ENCODE data around the gene NELL1.

The NELL1 gene

DNA sequence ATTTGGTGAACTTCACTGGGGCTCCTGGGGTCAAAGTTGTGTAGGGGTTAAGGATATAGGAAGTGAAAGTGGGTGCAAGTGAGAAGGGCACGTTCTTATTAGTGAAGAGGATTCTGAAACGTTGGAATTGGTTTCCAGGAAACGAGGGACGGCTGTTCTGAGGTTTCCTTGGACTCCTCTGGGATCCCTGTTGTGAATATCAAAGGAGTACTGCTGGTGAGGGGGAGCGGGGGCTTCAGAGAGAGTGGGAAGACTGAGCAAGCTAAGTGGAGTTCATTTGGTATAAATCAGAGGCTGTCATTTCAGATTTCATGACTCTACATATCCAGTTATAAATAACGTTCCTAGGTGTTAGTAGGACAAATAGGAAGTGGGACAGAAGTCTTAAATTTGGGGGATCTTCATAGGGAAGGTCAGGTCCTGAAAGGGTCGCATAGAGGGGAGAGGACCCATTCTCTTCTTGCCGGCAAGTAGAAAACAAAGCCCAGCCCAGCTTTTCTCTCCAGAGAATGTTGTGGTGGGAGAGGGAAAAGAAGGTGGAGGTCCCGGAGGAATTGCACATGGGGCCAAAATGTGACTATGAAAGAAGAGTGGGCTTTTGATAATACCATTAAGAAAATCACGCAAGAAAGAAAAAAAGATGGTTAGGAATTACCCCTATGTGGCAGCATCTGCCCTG is 1.1 kb upstream of the NELL1 start:
- no peak for TF ChIP-seq CTCF (IDR thresholded peaks at IDR 0.05; ENCODE audit: insufficient read depth, low read length, poor library complexity, severe bottlenecking)
- H3K27me3 ChIP-seq (replicated peaks; ENCODE audit: control insufficient read depth, insufficient read depth, low read length) = peaks cover 3% of the 10 kb centered on the region
- no peak overlapping the region for H3K4me3 ChIP-seq (replicated peaks; ENCODE audit: low read depth, low read length)
- no peaks in the 10 kb centered on the region for H3K36me3 ChIP-seq (ENCODE audit: control insufficient read depth, insufficient read depth, low read length)
- DNase-seq (ENCODE audit: extremely low read depth, insufficient read length) = no peak

DNA sequence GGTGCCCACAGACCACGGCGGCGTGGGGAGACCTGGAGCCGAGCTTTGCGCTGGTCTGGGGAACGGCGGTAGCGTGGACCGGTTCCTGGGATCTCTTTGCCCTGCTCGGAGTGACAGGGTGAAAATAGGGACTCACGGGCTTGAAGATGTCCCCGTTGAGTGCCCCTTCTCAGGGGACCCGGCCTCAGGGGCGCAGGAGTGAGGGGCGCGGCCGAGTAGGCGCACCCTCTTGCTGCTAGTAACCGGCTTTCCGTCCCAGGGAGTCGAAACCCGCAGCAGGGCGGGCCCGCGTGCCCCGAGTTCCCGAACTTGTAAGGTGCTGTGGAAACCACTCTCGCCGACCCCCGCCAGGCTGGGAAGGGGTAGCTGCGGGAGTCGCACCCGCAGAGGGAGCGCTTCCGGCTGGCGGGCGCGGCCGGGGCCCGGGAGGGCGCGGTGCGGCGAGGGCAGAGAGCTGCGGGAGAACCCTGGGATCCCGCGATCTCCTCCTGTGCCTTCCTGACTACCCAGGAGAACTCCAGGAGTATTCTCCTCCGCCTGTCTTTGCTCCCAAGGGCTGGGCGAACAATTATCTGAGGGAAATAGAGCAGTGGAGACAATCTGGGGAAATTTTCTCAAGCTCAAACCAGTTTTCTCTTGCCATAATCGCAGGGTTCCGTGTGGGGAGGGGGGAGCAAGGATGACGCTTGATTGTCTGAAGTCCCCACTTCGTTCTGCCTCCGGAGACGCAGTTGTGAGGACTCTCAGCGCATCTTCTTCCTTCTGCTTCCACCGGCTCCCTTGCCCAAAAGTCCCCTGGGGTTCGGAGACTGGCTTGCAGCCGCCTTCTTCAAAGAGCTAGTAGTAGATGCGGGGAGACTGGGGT is 666 bp downstream of the NELL1 start:
- Histone ChIP-seq H3K27me3 (replicated peaks; ENCODE audit: control insufficient read depth, insufficient read depth, low read length) (peaks cover 3% of the 10 kb centered on the region), H3K4me3 (replicated peaks; ENCODE audit: low read depth, low read length) (no peak overlapping the region)
- DNase-seq (ENCODE audit: extremely low read depth, insufficient read length) = peak; percentile 8

GRCh38 chr11:20670932-20671403 is 1.6 kb downstream of the NELL1 start:
- no peak overlapping the region for H3K4me3 ChIP-seq (replicated peaks; ENCODE audit: low read depth, low read length)
- no peak for TF ChIP-seq CTCF (IDR thresholded peaks at IDR 0.05; ENCODE audit: insufficient read depth, low read length, poor library complexity, severe bottlenecking)
- H3K27me3 ChIP-seq (replicated peaks; ENCODE audit: control insufficient read depth, insufficient read depth, low read length) = peaks cover 3% of the 10 kb centered on the region
- no peaks in the 10 kb centered on the region for H3K36me3 ChIP-seq (ENCODE audit: control insufficient read depth, insufficient read depth, low read length)
- DNase-seq (ENCODE audit: extremely low read depth, insufficient read length) = no peak

More for the DNA sequence above, 666 bp downstream of the NELL1 start:
- TF ChIP-seq CTCF (IDR thresholded peaks at IDR 0.05; ENCODE audit: insufficient read depth, low read length, poor library complexity, severe bottlenecking) = no peak
- H3K36me3 ChIP-seq (ENCODE audit: control insufficient read depth, insufficient read depth, low read length) = no peaks in the 10 kb centered on the region

DNA sequence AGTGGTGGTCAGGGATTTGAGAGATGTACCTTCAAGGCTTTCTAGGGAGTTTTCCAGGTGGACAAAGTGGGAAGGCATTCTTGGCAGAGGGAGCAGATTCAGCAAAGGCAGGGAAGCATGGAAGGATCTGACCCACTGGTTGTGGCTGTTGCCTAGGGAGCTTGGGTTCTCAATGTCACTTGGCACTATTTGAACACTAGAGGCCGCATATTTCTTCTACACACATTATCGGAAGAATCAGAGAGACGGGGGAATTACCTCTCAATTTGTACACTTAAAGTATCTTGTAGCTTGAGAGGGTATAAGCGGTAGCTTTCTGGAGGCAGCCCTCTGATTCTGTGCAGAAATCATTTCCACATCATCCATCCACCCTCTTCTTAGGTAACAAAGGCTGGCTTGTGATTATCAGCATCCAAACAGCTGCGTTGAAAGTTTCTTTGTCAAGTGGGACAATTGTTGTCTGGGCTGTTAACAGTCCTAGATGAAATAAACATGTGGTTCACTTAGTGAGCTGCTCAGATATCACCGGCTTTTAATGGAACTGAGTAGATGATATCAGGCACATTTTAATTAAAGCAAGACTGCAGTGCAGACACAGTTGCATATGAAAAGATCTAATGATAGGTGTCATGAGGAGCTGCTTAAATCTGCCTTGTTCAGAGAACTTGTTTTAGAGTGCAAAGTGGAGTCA is 2.6 kb downstream of the NELL1 start:
- H3K4me3 ChIP-seq (replicated peaks; ENCODE audit: low read depth, low read length) = no peak overlapping the region
- no peaks in the 10 kb centered on the region for H3K36me3 ChIP-seq (ENCODE audit: control insufficient read depth, insufficient read depth, low read length)
- DNase-seq (ENCODE audit: extremely low read depth, insufficient read length) = no peak
- peaks cover 3% of the 10 kb centered on the region for H3K27me3 ChIP-seq (replicated peaks; ENCODE audit: control insufficient read depth, insufficient read depth, low read length)
- peak; percentile 55 for TF ChIP-seq CTCF (IDR thresholded peaks at IDR 0.05; ENCODE audit: insufficient read depth, low read length, poor library complexity, severe bottlenecking)

GRCh38 chr11:20672575-20672974 is 3.2 kb downstream of the NELL1 start:
- Histone ChIP-seq H3K36me3 (ENCODE audit: control insufficient read depth, insufficient read depth, low read length) (no peaks in the 10 kb centered on the region), H3K27me3 (replicated peaks; ENCODE audit: control insufficient read depth, insufficient read depth, low read length) (peaks cover 3% of the 10 kb centered on the region), H3K4me3 (replicated peaks; ENCODE audit: low read depth, low read length) (no peak overlapping the region)
- peak; percentile 57 for TF ChIP-seq CTCF (IDR thresholded peaks at IDR 0.05; ENCODE audit: insufficient read depth, low read length, poor library complexity, severe bottlenecking)
- no peak for DNase-seq (ENCODE audit: extremely low read depth, insufficient read length)

Data from GM06990 (cell line).